Upper lobe of right lung (tissue), 1 donor: ENCODE results near the gene STPG2. TPM values are rescaled to one million over a fixed set of nuclear protein-coding genes. Genes with fewer than 3 reads are reported as not detected.
"Not testable (repeated sequence)": the region's sequence is repeated elsewhere in the genome, so short reads cannot be mapped to it uniquely, and the experiment has no call there.

ENCODE experiments used
- ATAC-seq: fragments of 200-7000 bp; cut with Tn5 transposase; one replicate; pipeline ENCODE4 v1.9.1; 2020; ENCODE audit warnings: mild to moderate bottlenecking, moderate library complexity
- DNase-seq: peaks from one replicate; pipeline ENCODE4 v3.0.0-alpha.2; 2020
- H3K27ac ChIP-seq: fragments of 200-600 bp; one replicate; pipeline ENCODE4 v1.8.0; 2022
- H3K27me3 ChIP-seq: fragments of 200-600 bp; one replicate; pipeline ENCODE4 v1.8.0; 2022; ENCODE audit warnings: mild to moderate bottlenecking
- H3K36me3 ChIP-seq: fragments of 200-600 bp; one replicate; pipeline ENCODE4 v1.8.0; 2022
- H3K4me1 ChIP-seq: fragments of 200-600 bp; one replicate; pipeline ENCODE4 v1.8.0; 2022
- H3K4me3 ChIP-seq: fragments of 200-600 bp; one replicate; pipeline ENCODE4 v1.8.0; 2022; ENCODE audit warnings: mild to moderate bottlenecking
- H3K9me3 ChIP-seq: fragments of 200-600 bp; one replicate; pipeline ENCODE4 v1.8.0; 2022
- CTCF ChIP-seq: fragments of 200-600 bp; IDR thresholded peaks from one replicate; pipeline ENCODE4 v1.8.0; 2022; ENCODE audit warnings: antibody characterized with exemption
- intact Hi-C: fragments of 100-400 bp; cut with DNase I; formaldehyde crosslinking; loops from one replicate; pipeline ENCODE4 v1.11.0; 2022
- total RNA-seq: library from RNA; stranded (reverse); fragmentation: NEBNext Ultra II Directional; extraction: Animal tissue kit (Norgen Biotek cat#: 25700); gene quantifications from one replicate; pipeline ENCODE4 v1.2.1, GENCODE V29; 2021
- donor health status: DM: no; HTN: yes; CAD: no; lungs with severe emphysema.

The STPG2 gene
- total RNA-seq, 1 donor from 2014 or later = 0.41 TPM

DNA sequence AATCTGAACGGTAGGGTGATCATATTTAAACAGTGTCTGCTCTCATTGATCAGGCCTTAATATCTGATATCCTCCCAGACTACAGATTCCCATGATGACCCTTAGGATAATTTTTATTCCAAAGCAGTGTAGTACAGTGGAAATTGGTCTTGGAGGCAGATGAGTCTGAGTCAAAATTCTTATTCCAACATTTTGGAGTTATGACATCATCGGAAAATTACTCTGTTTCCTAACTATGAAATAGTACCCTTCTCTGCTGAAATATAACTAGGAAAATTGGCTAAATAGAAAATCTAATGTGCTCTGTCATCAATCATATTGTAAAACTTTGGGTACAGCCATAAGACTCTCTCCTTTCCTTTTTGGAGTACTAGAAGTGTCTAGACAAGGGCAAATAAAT is 583.3 kb downstream of the STPG2 start:
- no peaks in the 10 kb centered on the region for H3K9me3 ChIP-seq
- no peak for DNase-seq
- no peak for ATAC-seq
- no peaks in the 10 kb centered on the region for H3K36me3 ChIP-seq
- H3K27ac ChIP-seq = no peak overlapping the region
- TF ChIP-seq CTCF = no peak
- no peaks in the 10 kb centered on the region for H3K27me3 ChIP-seq
- no peak overlapping the region for H3K4me3 ChIP-seq
- no peaks in the 10 kb centered on the region for H3K4me1 ChIP-seq
- intact Hi-C loops = no loop called here

- no peak for DNase-seq
- H3K36me3 ChIP-seq = no peaks in the 10 kb centered on the region
- intact Hi-C loops = no loop called here
- H3K4me3 ChIP-seq = no peak overlapping the region
- H3K27me3 ChIP-seq = no peaks in the 10 kb centered on the region
- H3K27ac ChIP-seq = no peak overlapping the region
- no peak for ATAC-seq
- no peaks in the 10 kb centered on the region for H3K9me3 ChIP-seq
- no peaks in the 10 kb centered on the region for H3K4me1 ChIP-seq
- no peak for TF ChIP-seq CTCF
Measured at GRCh38 chr4:97558204-97558778, 585.0 kb downstream of the STPG2 start.

GRCh38 chr4:97550637-97551036 is 592.6 kb downstream of the STPG2 start:
- intact Hi-C loops, H3K9me3 ChIP-seq, H3K4me3 ChIP-seq, ATAC-seq, H3K27ac ChIP-seq, H3K36me3 ChIP-seq, H3K27me3 ChIP-seq, H3K4me1 ChIP-seq, DNase-seq: not testable (repeated sequence)

GRCh38 chr4:97548943-97549583 is 594.2 kb downstream of the STPG2 start:
- ATAC-seq (no peak), DNase-seq (no peak)
- Histone ChIP-seq H3K9me3 (no peaks in the 10 kb centered on the region), H3K4me1 (no peaks in the 10 kb centered on the region), H3K27ac (no peak overlapping the region), H3K36me3 (no peaks in the 10 kb centered on the region), H3K4me3 (no peak overlapping the region), H3K27me3 (no peaks in the 10 kb centered on the region)
- no peak for TF ChIP-seq CTCF
- intact Hi-C loops = no loop called here

GRCh38 chr4:97548186-97548585 is 595.1 kb downstream of the STPG2 start:
- DNase-seq (no peak), ATAC-seq (no peak)
- Histone ChIP-seq H3K4me1 (no peaks in the 10 kb centered on the region), H3K9me3 (no peaks in the 10 kb centered on the region), H3K27ac (no peak overlapping the region), H3K36me3 (no peaks in the 10 kb centered on the region), H3K27me3 (no peaks in the 10 kb centered on the region), H3K4me3 (no peak overlapping the region)
- intact Hi-C loops = no loop called here
- no peak for TF ChIP-seq CTCF

DNA sequence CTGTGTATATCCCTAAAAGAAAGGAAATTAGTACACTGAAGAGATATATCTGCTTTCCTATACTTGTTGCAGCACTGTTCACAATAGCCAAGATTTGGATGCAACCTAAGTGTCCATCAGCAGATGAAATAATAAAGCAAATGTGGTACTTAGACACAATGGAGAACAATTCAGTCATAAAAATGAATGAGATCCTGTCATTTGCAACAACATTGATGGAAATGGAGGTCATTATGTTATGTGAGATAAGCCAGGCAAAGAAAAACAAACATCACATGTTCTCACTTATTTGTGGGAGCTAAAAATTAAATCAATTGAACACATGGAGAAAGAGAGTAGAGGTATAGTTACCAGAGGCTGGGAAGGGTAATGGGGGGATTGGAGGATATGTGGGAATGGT is 611.9 kb downstream of the STPG2 start:
- TF ChIP-seq CTCF = no peak
- no peak for DNase-seq
- no peaks in the 10 kb centered on the region for H3K9me3 ChIP-seq
- intact Hi-C loops = no loop called here
- no peak overlapping the region for H3K4me3 ChIP-seq
- H3K36me3 ChIP-seq = no peaks in the 10 kb centered on the region
- H3K27ac ChIP-seq = no peak overlapping the region
- no peaks in the 10 kb centered on the region for H3K4me1 ChIP-seq
- no peaks in the 10 kb centered on the region for H3K27me3 ChIP-seq
- ATAC-seq = no peak
